Activated T-helper 1 cell treated with anti-CD3 and anti-CD28 coated beads, Interleukin-12 subunit alpha, Interleukin-12 subunit beta, Interleukin-2, Interleukin-4 antibody, amounts not matched to agents 30 ng/mL and 10 ng/mL and 1 ng/mL, durations not matched to agents 14 hours and 24 hours and 36 hours (primary cell): ENCODE results near the gene KSR2. TPM values are rescaled to one million over a fixed set of nuclear protein-coding genes. Genes with fewer than 3 reads are reported as not detected.

Experiments used
- DNase-seq: peaks from one replicate; pipeline ENCODE4 v3.0.0; 2021; ENCODE audit warnings: low spot score
- H3K27ac Mint-ChIP-seq: one replicate; pipeline ENCODE4 v1.8.0; 2021; ENCODE audit warnings: mild to moderate bottlenecking, mixed read lengths
- H3K27me3 Mint-ChIP-seq: one replicate; pipeline ENCODE4 v1.8.0; 2022; ENCODE audit warnings: mild to moderate bottlenecking, moderate library complexity, mixed read lengths; ENCODE audit not compliant: insufficient read depth
- H3K36me3 Mint-ChIP-seq: one replicate; pipeline ENCODE4 v1.8.0; 2021; ENCODE audit warnings: low read depth, mixed read lengths
- H3K4me1 Mint-ChIP-seq: one replicate; pipeline ENCODE4 v1.8.0; 2021; ENCODE audit warnings: low read depth, mixed read lengths
- H3K4me3 Mint-ChIP-seq: one replicate; pipeline ENCODE4 v1.8.0; 2021; ENCODE audit warnings: mild to moderate bottlenecking, moderate library complexity, mixed read lengths
- H3K9me3 Mint-ChIP-seq: one replicate; pipeline ENCODE4 v1.8.0; 2021; ENCODE audit warnings: mixed read lengths
- intact Hi-C: fragments of 100-400 bp; cut with micrococcal nuclease; formaldehyde crosslinking; loops from one replicate; pipeline ENCODE4 v1.15.1; 2024
- total RNA-seq: library from RNA; stranded (reverse); gene quantifications from 2 replicates; pipeline ENCODE4 v1.2.3, GENCODE V29; 2022

KSR2 gene
- total RNA-seq, 1 donor from 2014 or later, result 0.08 TPM

GRCh38 chr12:117589021-117589420, 379.8 kb downstream of the KSR2 start:
- no peak overlapping the region for H3K27ac Mint-ChIP-seq
- H3K4me1 Mint-ChIP-seq, result no peaks in the 10 kb centered on the region
- intact Hi-C loops, result no loop called here
- no peak overlapping the region for H3K4me3 Mint-ChIP-seq
- H3K27me3 Mint-ChIP-seq, result no peaks in the 10 kb centered on the region
- H3K9me3 Mint-ChIP-seq, result no peaks in the 10 kb centered on the region
- no peaks in the 10 kb centered on the region for H3K36me3 Mint-ChIP-seq
- DNase-seq, result no peak

DNA sequence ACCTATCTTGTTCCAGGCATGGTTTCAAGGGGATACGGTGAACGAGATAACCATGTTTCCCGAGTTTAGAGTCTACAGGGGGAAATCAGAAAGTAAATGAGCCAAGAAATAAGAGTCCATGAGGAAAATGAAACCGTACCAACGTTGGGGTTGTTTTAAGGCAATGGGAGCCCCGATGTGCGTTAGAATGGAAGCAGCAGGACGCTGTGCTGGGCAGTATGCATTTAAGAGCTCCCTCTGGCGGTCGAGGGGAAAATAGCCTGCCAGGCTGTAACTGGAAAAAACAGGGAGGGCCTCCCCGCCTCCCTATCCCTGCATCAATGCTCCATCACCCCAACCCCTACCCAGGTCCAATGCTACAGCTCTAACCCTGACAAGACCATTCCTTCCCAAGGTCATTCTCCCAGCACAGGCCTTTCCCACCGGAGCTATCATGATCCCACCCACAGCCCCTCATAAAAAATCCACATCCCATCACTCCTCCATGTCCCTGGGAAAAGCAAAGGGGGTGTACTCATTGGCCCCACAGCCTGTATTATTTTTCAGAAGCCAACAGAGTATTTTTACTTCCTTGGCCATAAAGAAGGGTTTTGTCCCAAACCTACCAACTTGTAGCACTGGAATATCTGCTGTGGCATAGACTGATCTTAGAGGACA, 381.0 kb downstream of the KSR2 start:
- H3K36me3 Mint-ChIP-seq, result no peaks in the 10 kb centered on the region
- H3K4me1 Mint-ChIP-seq, result no peaks in the 10 kb centered on the region
- no peaks in the 10 kb centered on the region for H3K9me3 Mint-ChIP-seq
- H3K27me3 Mint-ChIP-seq, result peaks cover 4% of the 10 kb centered on the region
- peak; percentile 11 for DNase-seq
- no peak overlapping the region for H3K4me3 Mint-ChIP-seq
- H3K27ac Mint-ChIP-seq, result no peak overlapping the region
- intact Hi-C loops, result loop anchor here (1.0 kb wide), 3 partner anchors 220 to 375 kb away; no protein-coding TSS in a partner anchor

GRCh38 chr12:117583677-117584225, 385.0 kb downstream of the KSR2 start:
- Mint-ChIP-seq H3K36me3 (no peaks in the 10 kb centered on the region), H3K27ac (no peak overlapping the region), H3K27me3 (peaks cover 6% of the 10 kb centered on the region), H3K9me3 (no peaks in the 10 kb centered on the region), H3K4me3 (no peak overlapping the region), H3K4me1 (no peaks in the 10 kb centered on the region)
- intact Hi-C loops, result no loop called here
- no peak for DNase-seq

GRCh38 chr12:117583092-117583491, 385.7 kb downstream of the KSR2 start:
- H3K4me3 Mint-ChIP-seq, result no peak overlapping the region
- DNase-seq, result no peak
- no peak overlapping the region for H3K27ac Mint-ChIP-seq
- H3K27me3 Mint-ChIP-seq, result peaks cover 6% of the 10 kb centered on the region
- intact Hi-C loops, result no loop called here
- no peaks in the 10 kb centered on the region for H3K9me3 Mint-ChIP-seq
- no peaks in the 10 kb centered on the region for H3K4me1 Mint-ChIP-seq
- H3K36me3 Mint-ChIP-seq, result no peaks in the 10 kb centered on the region

GRCh38 chr12:117582135-117582784, 386.5 kb downstream of the KSR2 start:
- Mint-ChIP-seq H3K27ac (no peak overlapping the region), H3K36me3 (no peaks in the 10 kb centered on the region), H3K27me3 (peaks cover 6% of the 10 kb centered on the region), H3K9me3 (no peaks in the 10 kb centered on the region), H3K4me3 (no peak overlapping the region), H3K4me1 (no peaks in the 10 kb centered on the region)
- no peak for DNase-seq
- intact Hi-C loops, result no loop called here

- no peaks in the 10 kb centered on the region for H3K9me3 Mint-ChIP-seq
- intact Hi-C loops, result no loop called here
- H3K27ac Mint-ChIP-seq, result no peak overlapping the region
- peaks cover 6% of the 10 kb centered on the region for H3K27me3 Mint-ChIP-seq
- no peak overlapping the region for H3K4me3 Mint-ChIP-seq
- H3K36me3 Mint-ChIP-seq, result no peaks in the 10 kb centered on the region
- no peaks in the 10 kb centered on the region for H3K4me1 Mint-ChIP-seq
- DNase-seq, result no peak
Observed at GRCh38 chr12:117580718-117581062, 388.1 kb downstream of the KSR2 start.

- H3K4me3 Mint-ChIP-seq, result no peak overlapping the region
- intact Hi-C loops, result no loop called here
- no peaks in the 10 kb centered on the region for H3K9me3 Mint-ChIP-seq
- no peak for DNase-seq
- no peaks in the 10 kb centered on the region for H3K36me3 Mint-ChIP-seq
- no peaks in the 10 kb centered on the region for H3K4me1 Mint-ChIP-seq
- peaks cover 6% of the 10 kb centered on the region for H3K27me3 Mint-ChIP-seq
- no peak overlapping the region for H3K27ac Mint-ChIP-seq
Observed at GRCh38 chr12:117580015-117580717, 388.6 kb downstream of the KSR2 start.

- no peak overlapping the region for H3K27ac Mint-ChIP-seq
- no peak for DNase-seq
- no peaks in the 10 kb centered on the region for H3K36me3 Mint-ChIP-seq
- intact Hi-C loops, result no loop called here
- no peak overlapping the region for H3K4me3 Mint-ChIP-seq
- no peaks in the 10 kb centered on the region for H3K4me1 Mint-ChIP-seq
- peaks cover 2% of the 10 kb centered on the region for H3K27me3 Mint-ChIP-seq
- H3K9me3 Mint-ChIP-seq, result no peaks in the 10 kb centered on the region
Observed at GRCh38 chr12:117577122-117577657, 391.6 kb downstream of the KSR2 start.

DNA sequence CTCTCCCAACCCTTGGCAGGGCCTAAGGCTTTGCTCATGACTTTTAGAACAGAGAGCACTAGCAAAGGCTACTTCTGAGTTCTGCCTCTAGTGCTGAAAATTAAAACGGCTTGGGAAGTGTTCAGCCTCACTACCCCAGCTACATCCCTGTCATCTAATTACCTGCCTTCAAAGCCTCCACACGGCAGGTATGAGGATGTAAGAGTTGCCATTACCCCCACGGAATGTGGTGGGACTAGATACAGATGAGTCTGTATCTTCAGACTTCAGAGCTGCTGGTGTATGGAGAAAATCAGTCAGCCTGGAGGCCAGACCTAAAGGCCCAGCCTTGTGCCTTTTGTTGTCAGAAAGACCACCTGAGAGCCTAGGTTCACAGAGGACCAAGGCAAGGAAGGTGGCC, 392.7 kb downstream of the KSR2 start:
- H3K27me3 Mint-ChIP-seq, result peaks cover 2% of the 10 kb centered on the region
- H3K9me3 Mint-ChIP-seq, result no peaks in the 10 kb centered on the region
- H3K36me3 Mint-ChIP-seq, result no peaks in the 10 kb centered on the region
- no peaks in the 10 kb centered on the region for H3K4me1 Mint-ChIP-seq
- no peak overlapping the region for H3K27ac Mint-ChIP-seq
- intact Hi-C loops, result no loop called here
- DNase-seq, result no peak
- no peak overlapping the region for H3K4me3 Mint-ChIP-seq

DNA sequence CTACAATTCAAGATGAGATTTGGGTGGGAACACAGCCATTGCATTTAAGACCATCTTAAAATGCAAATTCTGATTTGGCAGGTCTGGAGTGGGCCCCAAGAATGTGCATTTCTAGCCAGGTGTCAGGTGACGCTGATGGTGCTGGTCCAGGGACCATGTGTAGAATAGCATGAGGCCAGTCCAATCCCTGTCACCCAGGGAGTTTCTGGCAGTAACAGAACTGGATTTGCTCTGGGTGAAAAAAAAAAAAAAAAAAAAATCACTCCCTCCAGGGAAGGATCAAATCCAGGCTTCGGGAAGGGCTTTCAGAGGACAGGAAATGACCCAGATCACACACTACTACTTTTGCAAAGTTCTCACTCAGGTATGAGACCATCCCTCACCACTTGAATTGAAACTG, 394.1 kb downstream of the KSR2 start:
- H3K27ac Mint-ChIP-seq, result no peak overlapping the region
- intact Hi-C loops, result no loop called here
- DNase-seq, result no peak
- peaks cover 2% of the 10 kb centered on the region for H3K27me3 Mint-ChIP-seq
- H3K36me3 Mint-ChIP-seq, result no peaks in the 10 kb centered on the region
- H3K9me3 Mint-ChIP-seq, result no peaks in the 10 kb centered on the region
- H3K4me1 Mint-ChIP-seq, result no peaks in the 10 kb centered on the region
- no peak overlapping the region for H3K4me3 Mint-ChIP-seq

GRCh38 chr12:117572755-117573154, 396.0 kb downstream of the KSR2 start:
- no peaks in the 10 kb centered on the region for H3K9me3 Mint-ChIP-seq
- DNase-seq, result no peak
- H3K27ac Mint-ChIP-seq, result no peak overlapping the region
- intact Hi-C loops, result no loop called here
- H3K4me1 Mint-ChIP-seq, result no peaks in the 10 kb centered on the region
- H3K36me3 Mint-ChIP-seq, result no peaks in the 10 kb centered on the region
- no peaks in the 10 kb centered on the region for H3K27me3 Mint-ChIP-seq
- H3K4me3 Mint-ChIP-seq, result no peak overlapping the region

DNA sequence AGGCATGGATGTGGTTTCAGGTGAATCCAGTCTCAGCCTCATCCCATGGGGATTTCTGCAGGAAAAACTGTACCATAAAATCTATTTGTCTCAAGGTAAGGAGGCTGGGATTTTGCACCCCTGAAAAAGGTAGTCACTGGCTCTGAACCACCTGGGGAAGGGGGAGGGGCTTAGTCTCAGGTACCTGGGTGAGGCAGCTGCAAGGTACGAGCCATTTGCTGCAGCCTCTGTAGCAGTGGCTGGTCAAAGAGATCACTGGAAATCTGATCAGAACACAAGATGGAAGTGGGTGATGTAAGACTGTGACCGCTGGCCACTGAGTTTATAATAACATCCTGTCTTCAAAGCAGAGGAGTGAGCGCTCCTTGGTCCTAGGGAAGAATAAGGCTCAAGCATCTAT, 397.5 kb downstream of the KSR2 start:
- H3K27ac Mint-ChIP-seq, result no peak overlapping the region
- H3K4me3 Mint-ChIP-seq, result no peak overlapping the region
- intact Hi-C loops, result no loop called here
- no peaks in the 10 kb centered on the region for H3K36me3 Mint-ChIP-seq
- H3K9me3 Mint-ChIP-seq, result no peaks in the 10 kb centered on the region
- no peak for DNase-seq
- no peaks in the 10 kb centered on the region for H3K27me3 Mint-ChIP-seq
- H3K4me1 Mint-ChIP-seq, result no peaks in the 10 kb centered on the region

- intact Hi-C loops, result no loop called here
- H3K4me1 Mint-ChIP-seq, result no peaks in the 10 kb centered on the region
- H3K27ac Mint-ChIP-seq, result no peak overlapping the region
- no peak overlapping the region for H3K4me3 Mint-ChIP-seq
- no peak for DNase-seq
- no peaks in the 10 kb centered on the region for H3K9me3 Mint-ChIP-seq
- H3K36me3 Mint-ChIP-seq, result no peaks in the 10 kb centered on the region
- H3K27me3 Mint-ChIP-seq, result no peaks in the 10 kb centered on the region
Observed at GRCh38 chr12:117570608-117571007, 398.2 kb downstream of the KSR2 start.
